ENCODE measurements around the gene TWNK. TPM values are rescaled to one million over a fixed set of nuclear protein-coding genes. Genes with fewer than 3 reads are reported as not detected.
A peak's percentile ranks its signal among the peaks of the same experiment; 100 is the strongest.

Gene TWNK
- total RNA-seq, 1 donor = 2.0 TPM

DNA sequence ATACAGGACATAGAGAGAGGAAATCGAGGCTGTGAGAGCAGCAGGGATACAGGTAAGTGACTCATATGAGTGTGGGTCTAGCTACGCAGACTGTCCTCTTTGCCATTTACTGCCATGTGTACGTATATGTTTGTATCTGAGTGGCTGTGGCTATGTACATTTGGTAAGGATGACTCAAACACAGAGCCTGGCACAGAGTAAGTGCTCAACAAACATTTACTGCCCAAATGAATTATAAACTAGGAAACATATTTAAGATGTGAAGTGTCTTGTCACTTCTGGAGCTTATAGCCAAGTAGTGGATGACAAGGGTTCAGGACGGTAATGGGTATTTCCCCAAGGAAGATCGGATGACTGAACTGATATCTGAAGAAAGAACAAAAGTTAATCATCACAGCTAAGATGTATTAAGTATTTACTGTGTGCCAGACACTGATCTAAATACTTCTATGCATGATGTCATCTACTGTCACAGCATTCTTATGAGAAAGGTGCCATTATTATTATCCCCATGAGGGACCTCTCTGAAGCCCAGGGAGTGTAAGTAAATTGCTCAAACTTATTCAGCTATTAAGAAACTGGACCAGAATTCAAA lies 6.1 kb upstream of the TWNK start:
- Histone ChIP-seq H3K4me1 (ENCODE audit: insufficient read depth, low read length) (peaks cover under 1% of the 10 kb centered on the region), H3K9me3 (ENCODE audit: low read depth, low read length) (no peaks in the 10 kb centered on the region), H3K27me3 (ENCODE audit: insufficient read depth, low read length) (no peaks in the 10 kb centered on the region), H3K4me3 (ENCODE audit: low read length) (no peak overlapping the region)

DNA sequence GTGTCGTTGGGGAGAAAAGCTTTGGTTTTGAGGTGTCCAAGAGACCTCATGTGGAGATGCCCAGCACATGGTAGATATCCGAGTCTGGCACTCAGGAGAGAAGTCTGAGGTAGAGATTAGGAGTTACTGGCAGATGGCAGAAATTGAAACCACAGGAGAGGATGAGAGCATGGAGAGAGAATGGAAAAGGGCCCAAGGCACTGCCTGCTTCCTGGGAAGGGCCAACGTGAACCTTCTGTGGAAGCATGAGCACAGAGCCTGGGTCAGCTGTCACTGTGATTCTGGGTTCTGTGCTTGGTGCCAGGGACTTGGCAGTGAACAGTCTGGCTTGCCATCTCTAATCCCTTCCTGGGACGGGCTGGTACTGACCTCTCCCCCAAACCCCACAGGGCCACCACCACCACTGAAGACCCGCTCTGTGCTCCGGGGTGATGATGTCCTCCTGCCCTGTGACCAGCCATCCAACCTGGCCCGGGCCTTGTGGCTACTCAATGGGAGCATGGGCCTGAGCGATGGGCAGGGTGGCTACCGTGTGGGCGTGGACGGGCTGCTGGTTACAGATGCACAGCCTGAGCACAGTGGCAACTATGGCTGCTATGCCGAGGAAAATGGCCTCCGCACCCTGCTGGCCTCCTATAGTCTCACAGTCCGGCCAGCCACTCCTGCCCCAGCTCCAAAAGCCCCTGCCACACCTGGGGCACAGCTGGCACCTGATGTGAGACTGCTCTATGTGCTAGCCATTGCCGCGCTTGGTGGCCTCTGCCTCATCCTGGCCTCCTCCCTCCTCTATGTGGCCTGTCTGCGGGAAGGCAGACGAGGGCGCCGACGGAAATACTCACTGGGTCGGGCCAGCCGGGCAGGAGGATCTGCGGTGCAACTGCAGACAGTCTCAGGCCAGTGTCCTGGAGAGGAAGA lies 4.2 kb upstream of the TWNK start:
- no peaks in the 10 kb centered on the region for H3K9me3 ChIP-seq (ENCODE audit: low read depth, low read length)
- H3K27me3 ChIP-seq (ENCODE audit: insufficient read depth, low read length) = no peaks in the 10 kb centered on the region
- no peak overlapping the region for H3K4me3 ChIP-seq (ENCODE audit: low read length)
- peaks cover 15% of the 10 kb centered on the region for H3K4me1 ChIP-seq (ENCODE audit: insufficient read depth, low read length)

DNA sequence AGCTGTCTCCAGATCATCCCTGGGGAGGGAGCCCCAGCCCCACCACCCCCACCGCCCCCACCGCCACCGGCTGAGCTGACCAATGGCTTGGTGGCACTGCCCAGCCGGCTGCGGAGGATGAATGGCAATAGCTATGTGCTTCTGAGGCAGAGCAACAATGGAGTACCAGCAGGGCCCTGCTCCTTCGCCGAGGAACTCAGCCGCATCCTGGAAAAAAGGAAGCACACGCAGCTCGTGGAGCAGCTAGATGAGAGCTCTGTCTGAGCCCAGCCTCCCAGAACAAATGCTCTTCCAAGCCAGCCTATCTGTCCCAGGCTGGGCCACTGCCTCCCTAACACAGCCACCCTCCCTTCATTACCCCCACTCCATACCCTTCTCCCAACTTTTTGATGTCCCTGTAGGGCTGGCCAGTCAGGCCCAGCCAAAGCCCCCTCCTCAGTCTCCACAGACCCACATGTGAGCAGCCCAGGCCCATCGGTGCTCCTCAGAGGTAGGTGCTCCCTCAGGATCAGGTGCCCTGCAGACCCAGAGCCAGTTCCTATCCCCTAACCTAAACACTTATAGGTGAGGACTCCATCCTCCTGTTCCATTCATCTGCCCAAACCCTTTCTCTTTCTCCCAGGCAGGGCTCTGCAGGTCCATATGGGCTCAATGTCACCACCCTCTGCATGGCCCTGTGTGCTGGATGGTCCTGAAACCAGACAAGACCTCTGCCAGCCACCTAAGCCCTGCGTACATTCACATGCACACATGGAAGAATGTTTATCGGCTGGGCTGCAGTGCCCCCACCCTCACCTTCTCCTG lies 3.3 kb upstream of the TWNK start:
- Histone ChIP-seq H3K9me3 (ENCODE audit: low read depth, low read length) (no peaks in the 10 kb centered on the region), H3K4me1 (ENCODE audit: insufficient read depth, low read length) (peaks cover 22% of the 10 kb centered on the region), H3K4me3 (ENCODE audit: low read length) (no peak overlapping the region), H3K27me3 (ENCODE audit: insufficient read depth, low read length) (no peaks in the 10 kb centered on the region)

DNA sequence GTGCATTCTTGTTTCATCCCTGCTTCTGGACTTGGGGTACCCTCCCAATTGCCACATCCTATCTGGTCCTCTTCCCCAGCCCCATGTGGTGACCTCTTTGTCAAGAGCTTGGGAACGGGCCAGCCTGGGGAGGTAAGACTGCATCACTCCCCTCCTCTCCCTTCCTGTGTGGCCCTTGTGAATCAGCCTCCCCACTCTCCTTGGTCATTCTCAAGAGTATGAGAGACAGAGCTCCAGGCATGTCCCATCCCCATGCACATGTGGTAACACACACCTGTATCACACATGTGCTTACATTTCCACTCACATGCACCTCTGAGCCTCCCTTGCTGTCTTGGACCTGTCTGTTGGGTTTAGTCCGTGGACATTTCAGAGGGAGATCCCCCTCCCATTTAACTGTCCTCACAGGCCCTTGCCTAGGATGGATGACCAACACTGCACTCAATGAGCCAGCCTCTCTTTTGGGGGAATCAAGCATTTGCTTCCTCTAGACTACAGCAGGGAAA lies 2.6 kb upstream of the TWNK start:
- Histone ChIP-seq H3K9me3 (ENCODE audit: low read depth, low read length) (no peaks in the 10 kb centered on the region), H3K4me1 (ENCODE audit: insufficient read depth, low read length) (peaks cover 22% of the 10 kb centered on the region), H3K4me3 (ENCODE audit: low read length) (no peak overlapping the region), H3K27me3 (ENCODE audit: insufficient read depth, low read length) (no peaks in the 10 kb centered on the region)

DNA sequence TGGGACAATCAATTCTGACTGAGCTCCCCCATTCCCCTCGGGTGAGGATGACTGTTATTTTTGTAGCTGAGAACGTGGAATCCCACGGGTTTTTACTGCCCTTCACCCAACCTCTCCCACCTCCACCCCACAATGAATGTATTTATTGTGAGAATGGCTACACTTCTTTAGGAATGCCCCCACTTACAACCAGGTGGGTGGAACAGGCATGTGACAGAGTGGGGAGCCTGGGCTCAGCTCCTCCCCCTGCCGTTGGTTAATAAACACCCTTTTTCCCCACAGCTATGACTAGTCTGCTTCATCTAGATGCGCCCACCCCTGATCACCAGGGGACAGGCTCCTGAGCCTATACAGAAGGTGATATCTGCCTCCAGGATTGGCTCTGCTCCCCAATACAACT lies 2.0 kb upstream of the TWNK start:
- Histone ChIP-seq H3K9me3 (ENCODE audit: low read depth, low read length) (no peaks in the 10 kb centered on the region), H3K4me1 (ENCODE audit: insufficient read depth, low read length) (peaks cover 22% of the 10 kb centered on the region), H3K4me3 (ENCODE audit: low read length) (no peak overlapping the region), H3K27me3 (ENCODE audit: insufficient read depth, low read length) (no peaks in the 10 kb centered on the region)

DNA sequence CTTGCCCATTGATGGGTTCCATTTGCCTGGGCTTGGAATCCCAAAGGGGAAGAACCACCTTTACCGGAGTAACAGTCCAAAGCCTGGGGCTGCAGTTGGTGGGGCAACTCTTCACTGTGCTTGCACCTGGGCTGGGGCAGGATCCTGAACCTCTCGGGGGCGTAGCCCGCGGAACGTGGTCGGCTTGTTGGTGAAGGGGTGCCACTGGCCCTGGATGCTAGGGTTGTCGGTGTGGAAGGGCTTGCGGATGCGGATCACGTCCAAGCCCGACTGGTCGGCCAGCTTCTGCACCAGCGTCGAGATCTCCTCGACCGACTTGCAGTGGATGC lies 756 bp upstream of the TWNK start:
- Histone ChIP-seq H3K4me1 (ENCODE audit: insufficient read depth, low read length) (peaks cover 22% of the 10 kb centered on the region), H3K9me3 (ENCODE audit: low read depth, low read length) (no peaks in the 10 kb centered on the region), H3K27me3 (ENCODE audit: insufficient read depth, low read length) (no peaks in the 10 kb centered on the region), H3K4me3 (ENCODE audit: low read length) (peak overlapping the region; percentile 93)

DNA sequence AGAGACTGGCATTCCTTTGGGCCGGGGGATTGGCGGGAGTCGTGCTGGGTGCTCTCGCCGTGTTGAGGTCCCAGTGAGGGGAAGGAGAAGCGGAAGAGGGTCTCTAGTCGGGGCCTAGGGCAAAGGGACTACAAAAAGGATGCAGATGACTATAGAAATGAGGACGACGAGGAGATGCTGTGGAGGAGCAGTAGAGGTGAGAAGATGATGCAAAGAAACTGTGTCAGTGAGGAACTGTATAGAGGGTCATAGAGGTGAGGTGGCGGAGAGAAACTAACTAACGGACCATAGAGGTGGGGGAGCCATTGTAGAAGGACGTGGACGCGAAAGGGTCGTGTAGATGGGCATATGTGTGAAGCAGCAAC lies 324 bp downstream of the TWNK start:
- H3K4me1 ChIP-seq (ENCODE audit: insufficient read depth, low read length) = peaks cover 22% of the 10 kb centered on the region
- H3K9me3 ChIP-seq (ENCODE audit: low read depth, low read length) = no peaks in the 10 kb centered on the region
- H3K27me3 ChIP-seq (ENCODE audit: insufficient read depth, low read length) = no peaks in the 10 kb centered on the region
- H3K4me3 ChIP-seq (ENCODE audit: low read length) = peak overlapping the region; percentile 93

DNA sequence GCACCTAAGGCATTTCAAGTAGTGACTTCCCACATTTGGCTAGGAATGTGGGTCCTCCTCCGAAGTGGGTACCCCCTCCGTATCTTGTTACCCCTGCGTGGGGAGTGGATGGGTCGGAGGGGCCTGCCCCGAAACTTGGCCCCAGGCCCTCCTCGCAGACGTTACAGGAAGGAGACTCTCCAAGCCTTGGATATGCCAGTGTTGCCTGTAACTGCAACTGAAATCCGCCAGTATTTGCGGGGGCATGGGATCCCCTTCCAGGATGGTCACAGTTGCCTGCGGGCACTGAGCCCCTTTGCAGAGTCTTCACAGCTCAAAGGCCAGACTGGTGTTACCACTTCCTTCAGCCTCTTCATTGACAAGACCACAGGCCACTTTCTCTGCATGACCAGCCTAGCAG lies 823 bp downstream of the TWNK start:
- H3K9me3 ChIP-seq (ENCODE audit: low read depth, low read length) = no peaks in the 10 kb centered on the region
- H3K4me3 ChIP-seq (ENCODE audit: low read length) = peak overlapping the region; percentile 93
- H3K27me3 ChIP-seq (ENCODE audit: insufficient read depth, low read length) = no peaks in the 10 kb centered on the region
- H3K4me1 ChIP-seq (ENCODE audit: insufficient read depth, low read length) = peaks cover 22% of the 10 kb centered on the region

DNA sequence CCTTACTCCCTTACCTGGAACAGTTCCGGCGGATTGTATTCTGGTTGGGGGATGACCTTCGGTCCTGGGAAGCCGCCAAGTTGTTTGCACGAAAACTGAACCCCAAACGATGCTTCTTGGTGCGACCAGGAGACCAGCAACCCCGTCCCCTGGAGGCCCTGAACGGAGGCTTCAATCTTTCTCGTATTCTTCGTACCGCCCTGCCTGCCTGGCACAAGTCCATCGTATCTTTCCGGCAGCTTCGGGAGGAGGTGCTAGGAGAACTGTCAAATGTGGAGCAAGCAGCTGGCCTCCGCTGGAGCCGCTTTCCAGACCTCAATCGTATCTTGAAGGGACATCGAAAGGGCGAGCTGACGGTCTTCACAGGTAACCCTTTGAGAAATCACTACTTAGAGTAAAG lies 1.7 kb downstream of the TWNK start:
- Histone ChIP-seq H3K27me3 (ENCODE audit: insufficient read depth, low read length) (no peaks in the 10 kb centered on the region), H3K4me3 (ENCODE audit: low read length) (no peak overlapping the region), H3K9me3 (ENCODE audit: low read depth, low read length) (no peaks in the 10 kb centered on the region), H3K4me1 (ENCODE audit: insufficient read depth, low read length) (peaks cover 22% of the 10 kb centered on the region)

DNA sequence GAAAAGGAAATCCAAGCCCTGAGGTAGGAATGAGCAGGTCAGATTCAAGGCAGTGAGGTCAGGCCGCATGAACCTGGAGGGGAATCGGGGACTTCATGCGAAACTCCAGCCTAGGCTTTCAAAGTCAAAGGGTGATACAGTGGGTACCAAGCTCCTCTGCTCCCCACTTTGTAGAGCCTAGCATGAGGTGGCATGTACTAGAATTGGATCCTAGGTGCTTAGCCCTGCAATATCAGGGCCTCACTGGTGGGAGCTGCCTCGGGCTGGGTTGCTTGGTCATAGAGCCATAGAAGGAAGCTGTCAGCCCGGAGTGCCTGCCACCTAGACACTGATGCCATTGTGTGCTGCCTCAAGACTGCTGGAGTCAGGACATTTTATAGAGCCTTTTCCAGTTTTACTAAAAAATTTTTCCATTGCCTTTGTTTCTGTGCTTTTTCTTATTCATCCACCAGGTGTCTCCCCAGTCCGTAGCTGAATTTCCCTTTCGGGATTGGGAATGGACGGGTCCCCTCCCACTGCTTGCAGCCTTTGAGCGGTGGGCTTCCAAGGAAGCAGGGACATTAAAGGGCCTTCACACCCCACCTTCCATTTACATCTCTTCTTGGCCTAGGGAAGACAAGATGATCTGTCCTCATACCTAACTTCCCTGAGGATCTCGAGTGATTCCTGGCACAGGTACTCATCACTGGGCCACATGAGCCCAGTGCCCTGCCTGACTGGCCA lies 6.8 kb downstream of the TWNK start:
- H3K4me1 ChIP-seq (ENCODE audit: insufficient read depth, low read length) = peaks cover 26% of the 10 kb centered on the region
- no peak overlapping the region for H3K4me3 ChIP-seq (ENCODE audit: low read length)
- H3K27me3 ChIP-seq (ENCODE audit: insufficient read depth, low read length) = no peaks in the 10 kb centered on the region
- no peaks in the 10 kb centered on the region for H3K9me3 ChIP-seq (ENCODE audit: low read depth, low read length)

DNA sequence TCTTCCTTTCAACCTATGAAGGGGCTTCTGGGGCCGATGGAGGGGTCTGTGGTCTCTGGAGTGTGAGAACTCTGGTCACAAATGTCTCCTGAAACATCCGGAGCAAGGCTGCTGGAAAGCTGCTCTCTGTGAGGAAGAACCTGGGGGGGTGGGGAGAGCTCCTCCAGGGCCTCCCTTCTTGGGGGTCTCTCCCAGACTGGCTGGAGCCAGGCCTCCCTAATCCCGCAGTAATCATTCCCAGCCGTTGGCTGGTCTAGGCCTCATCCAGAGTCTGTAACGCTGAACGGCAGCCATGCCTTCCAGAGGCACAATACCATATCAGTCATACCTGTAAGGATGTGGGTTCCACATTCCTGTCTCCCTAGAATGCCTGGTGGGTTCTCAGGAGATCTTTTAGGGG lies 7.8 kb downstream of the TWNK start:
- H3K4me3 ChIP-seq (ENCODE audit: low read length) = no peak overlapping the region
- peaks cover 31% of the 10 kb centered on the region for H3K4me1 ChIP-seq (ENCODE audit: insufficient read depth, low read length)
- H3K27me3 ChIP-seq (ENCODE audit: insufficient read depth, low read length) = no peaks in the 10 kb centered on the region
- no peaks in the 10 kb centered on the region for H3K9me3 ChIP-seq (ENCODE audit: low read depth, low read length)

DNA sequence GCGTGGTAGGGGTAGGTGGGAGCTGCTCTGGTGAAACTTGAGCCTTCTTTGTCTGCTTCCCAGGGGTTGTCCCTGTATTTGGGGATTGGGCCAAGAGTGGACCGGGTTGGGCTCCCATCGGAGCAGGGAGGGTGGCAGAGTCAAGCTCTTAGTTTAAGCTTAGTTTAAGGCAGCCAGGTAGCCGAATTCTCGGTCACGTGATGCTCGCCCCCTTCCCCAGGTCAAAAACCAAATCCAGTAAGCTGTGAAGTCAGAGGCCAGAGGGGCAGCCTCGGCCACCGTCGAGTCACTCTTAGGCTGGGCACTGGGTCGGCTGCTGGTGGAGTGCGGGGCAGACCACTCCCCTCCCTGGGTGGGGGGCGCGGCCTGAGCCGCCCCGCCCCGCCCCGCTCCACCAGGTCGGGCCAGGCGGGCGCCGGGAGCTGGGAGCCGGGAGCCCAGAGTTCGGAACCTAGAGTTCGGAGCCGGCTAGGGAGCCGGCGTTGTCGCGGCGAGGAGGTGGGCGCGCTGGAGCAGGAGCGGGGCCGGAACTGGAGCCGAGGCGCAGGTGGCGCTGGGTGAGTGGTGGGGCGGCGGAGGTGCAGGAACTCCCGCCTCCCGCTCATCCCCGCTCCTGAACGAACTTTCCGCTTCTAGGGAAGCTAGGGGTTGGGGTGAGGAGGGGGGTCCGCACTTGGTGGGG lies 9.5 kb downstream of the TWNK start:
- peaks cover 39% of the 10 kb centered on the region for H3K4me1 ChIP-seq (ENCODE audit: insufficient read depth, low read length)

DNA sequence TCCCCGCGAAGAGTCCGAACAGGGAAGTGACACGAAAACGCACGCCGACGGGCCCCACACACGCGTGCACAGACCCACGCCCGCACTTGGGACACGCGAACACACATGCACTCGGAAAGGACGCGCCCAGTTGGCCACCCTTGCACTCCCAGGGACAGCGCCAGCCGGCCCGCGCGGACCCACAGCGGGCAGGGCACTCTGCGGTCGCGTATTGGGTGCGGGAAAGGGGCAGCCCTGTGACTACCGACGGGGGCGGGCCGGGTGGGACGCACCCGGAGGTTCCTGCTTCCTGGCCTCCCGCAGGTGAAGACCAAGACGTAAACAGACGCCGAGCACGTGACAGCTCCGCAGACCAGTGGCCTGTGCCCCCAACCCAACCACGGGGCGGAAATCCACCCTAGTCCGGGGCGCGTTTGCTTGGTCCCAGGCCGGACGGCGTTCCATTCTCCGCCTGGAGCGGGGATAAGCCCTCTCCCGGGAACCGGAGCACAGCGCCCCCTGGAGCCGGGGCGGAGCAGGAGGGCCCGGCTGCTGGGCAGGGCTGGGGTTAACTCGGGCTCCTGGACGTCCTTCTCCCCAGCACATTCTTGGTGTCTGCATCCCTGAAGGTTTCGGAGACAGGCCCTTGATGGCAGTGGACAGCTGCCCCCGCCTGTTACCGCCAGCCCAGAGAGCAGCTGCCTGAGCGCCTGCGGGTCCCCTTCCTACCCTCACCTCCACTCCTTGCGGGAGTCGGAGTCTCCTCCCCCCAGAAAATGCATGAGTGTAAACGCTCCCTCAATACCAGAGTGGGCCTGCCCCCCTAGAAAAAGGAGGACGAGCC lies 10.2 kb downstream of the TWNK start:
- H3K4me3 ChIP-seq (ENCODE audit: low read length) = peak overlapping the region; percentile 69
- H3K4me1 ChIP-seq (ENCODE audit: insufficient read depth, low read length) = peaks cover 39% of the 10 kb centered on the region
- H3K27me3 ChIP-seq (ENCODE audit: insufficient read depth, low read length) = no peaks in the 10 kb centered on the region
- H3K9me3 ChIP-seq (ENCODE audit: low read depth, low read length) = no peaks in the 10 kb centered on the region

More for the DNA sequence above, 9.5 kb downstream of the TWNK start:
- peak overlapping the region; percentile 69 for H3K4me3 ChIP-seq (ENCODE audit: low read length)
- H3K9me3 ChIP-seq (ENCODE audit: low read depth, low read length) = no peaks in the 10 kb centered on the region
- H3K27me3 ChIP-seq (ENCODE audit: insufficient read depth, low read length) = no peaks in the 10 kb centered on the region

Measured in mononuclear cell (primary cell).